ENCODE measurements around the gene PSMB9. TPM values are rescaled to one million over a fixed set of nuclear protein-coding genes. Genes with fewer than 3 reads are reported as not detected.

The PSMB9 gene
- polyA plus RNA-seq, 3 donors = 204 to 405 (median 350) TPM

- peak within 1 kb of the TSS; percentile 96 for H3K4me2 ChIP-seq (replicated peaks; ENCODE audit: extremely low read depth, low read length, poor library complexity, severe bottlenecking)
- intact Hi-C loops (cut with micrococcal nuclease) = loop anchor here (1.0 to 5.0 kb wide), 3 partner anchors 14 to 34 kb away; partner anchors contain the start of gene TAP1 (in 1 of the 2)
- Mint-ChIP-seq H3K36me3 (peaks cover 72% of the 10 kb centered on the region in 2 donors), H3K27ac (peak within 1 kb of the TSS; percentile 84 to 94 (median 88)), H3K9me3 (no peaks in the 10 kb centered on the region), H3K4me1 (peaks cover 58% of the 10 kb centered on the region), H3K4me3 (peak within 1 kb of the TSS; percentile 87 to 89), H3K27me3 (ENCODE audit: low read depth in 3 of 3) (no peaks in the 10 kb centered on the region)
- peak; percentile 94 to 95 (median 94) for DNase-seq
- peaks cover 19% of the 10 kb centered on the region for H4K20me1 ChIP-seq (ENCODE audit: insufficient read depth, low read length)
- H3K27ac ChIP-seq (ENCODE audit: low read depth in 1 of 2, low read length in 2 of 2) = peak within 1 kb of the TSS; percentile 82 to 86
- peaks cover 32 to 47% of the 10 kb centered on the region in 2 donors for H3K4me1 ChIP-seq (ENCODE audit: control insufficient read depth in 1 of 2, insufficient read depth in 2 of 2, low read length in 2 of 2)
- peak within 1 kb of the TSS; percentile 84 for H2AFZ ChIP-seq (ENCODE audit: insufficient read depth, low read depth, low read length, poor library complexity, severe bottlenecking)
- WGBS (ENCODE audit: insufficient coverage) = under 1% methylated on average over 29 of the region's 57 CpGs
- H3K4me3 ChIP-seq (replicated peaks in 1 of 3; ENCODE audit: low read depth in 2 of 3, low read length in 3 of 3) = peak within 1 kb of the TSS; percentile 71 to 91 (median 78)
- H3K9ac ChIP-seq (ENCODE audit: insufficient read depth, low read length, poor library complexity, severe bottlenecking) = peak within 1 kb of the TSS; percentile 79
- no peaks in the 10 kb centered on the region for H3K27me3 ChIP-seq (ENCODE audit: control insufficient read depth in 2 of 2, insufficient read depth in 2 of 2, low read length in 2 of 2)
- peaks cover 53 to 71% of the 10 kb centered on the region in 2 donors for H3K36me3 ChIP-seq (replicated peaks in 1 of 2; ENCODE audit: control insufficient read depth in 1 of 2, insufficient read depth in 2 of 2, low read length in 2 of 2)
- peak; percentile 93 for TF ChIP-seq CTCF (IDR thresholded peaks at IDR 0.05)
- H3K9me3 ChIP-seq (replicated peaks in 1 of 2; ENCODE audit: control insufficient read depth in 1 of 2, insufficient read depth in 1 of 2, low read length in 2 of 2) = no peaks in the 10 kb centered on the region
- H3K79me2 ChIP-seq (ENCODE audit: insufficient read depth, low read length) = peaks cover 41% of the 10 kb centered on the region
These were observed 15.7 kb upstream of the PSMB9 start, which contains the start of gene TAP2 for GRCh38 chr6:32838114-32838958. Gene TAP2, minus strand, starts transcription at chr6:32838739. Its CDS starts 506 bp downstream, at chr6:32838233.

GRCh38 chr6:32839356-32839755 lies 14.6 kb upstream of the PSMB9 start:
- intact Hi-C loops (cut with micrococcal nuclease) = loop anchor here (2.0 to 5.0 kb wide), 2 partner anchors 13 to 33 kb away; partner anchors contain the start of gene TAP1 (in 1 of the 2)
- Histone ChIP-seq H3K9ac (ENCODE audit: insufficient read depth, low read length, poor library complexity, severe bottlenecking) (no peak overlapping the region), H2AFZ (ENCODE audit: insufficient read depth, low read depth, low read length, poor library complexity, severe bottlenecking) (no peak overlapping the region), H3K36me3 (replicated peaks in 1 of 2; ENCODE audit: control insufficient read depth in 1 of 2, insufficient read depth in 2 of 2, low read length in 2 of 2) (peaks cover 44 to 61% of the 10 kb centered on the region in 2 donors), H3K4me1 (ENCODE audit: control insufficient read depth in 1 of 2, insufficient read depth in 2 of 2, low read length in 2 of 2) (peaks cover 34 to 52% of the 10 kb centered on the region in 2 donors), H3K4me2 (replicated peaks; ENCODE audit: extremely low read depth, low read length, poor library complexity, severe bottlenecking) (no peak overlapping the region), H4K20me1 (ENCODE audit: insufficient read depth, low read length) (peaks cover 19% of the 10 kb centered on the region), H3K9me3 (replicated peaks in 1 of 2; ENCODE audit: control insufficient read depth in 1 of 2, insufficient read depth in 1 of 2, low read length in 2 of 2) (no peaks in the 10 kb centered on the region), H3K27ac (ENCODE audit: low read depth in 1 of 2, low read length in 2 of 2) (peak overlapping the region; percentile 82 to 86), H3K79me2 (ENCODE audit: insufficient read depth, low read length) (peaks cover 51% of the 10 kb centered on the region), H3K4me3 (replicated peaks in 1 of 3; ENCODE audit: low read depth in 2 of 3, low read length in 3 of 3) (no peak overlapping the region), H3K27me3 (ENCODE audit: control insufficient read depth in 2 of 2, insufficient read depth in 2 of 2, low read length in 2 of 2) (no peaks in the 10 kb centered on the region)
- peak overlapping the region; percentile 4 to 94 (median 85) for H3K27ac Mint-ChIP-seq
- no peaks in the 10 kb centered on the region for H3K9me3 Mint-ChIP-seq
- DNase-seq = no peak
- no peaks in the 10 kb centered on the region for H3K27me3 Mint-ChIP-seq (ENCODE audit: low read depth in 3 of 3)
- TF ChIP-seq CTCF (IDR thresholded peaks at IDR 0.05) = no peak
- peaks cover 56% of the 10 kb centered on the region for H3K4me1 Mint-ChIP-seq
- no peak overlapping the region for H3K4me3 Mint-ChIP-seq
- peaks cover 61 to 62% of the 10 kb centered on the region in 2 donors for H3K36me3 Mint-ChIP-seq
- WGBS (ENCODE audit: insufficient coverage) = 95% methylated on average over 11 of the region's 15 CpGs
